AG04449 (cell line): ENCODE data around the gene CAPN13.

Experiments used
- CTCF ChIA-PET: fragments of 350-600 bp; formaldehyde crosslinking; extraction: SDS; loops from one replicate; lab custom pipeline; 2021; ENCODE audit warnings: antibody characterized with exemption; lab: Yijun Ruan, JAX
- POLR2A ChIA-PET: fragments of 400-600, 350-600 bp; formaldehyde crosslinking; extraction: SDS; loops from one replicate; lab custom pipeline; 2020; ENCODE audit warnings: antibody characterized with exemption, inconsistent platforms; lab: Yijun Ruan, JAX
- DNase-seq: peaks from one replicate; pipeline ENCODE4 v3.0.0-alpha.2; 2010; ENCODE audit warnings: low read depth, low spot score
- H3K4me3 ChIP-seq: 2 replicates; pipeline ENCODE4 v1.5.1; 2011; ENCODE audit warnings: low read depth, mild to moderate bottlenecking, control low read depth, low read length
- CTCF ChIP-seq: IDR thresholded peaks from one replicate; pipeline ENCODE4 v1.5.1; 2011; ENCODE audit warnings: mild to moderate bottlenecking, moderate library complexity, low read length, control low read depth, inconsistent platforms; ENCODE audit not compliant: insufficient read depth; ENCODE audit errors: missing control alignments

Gene CAPN13

DNA sequence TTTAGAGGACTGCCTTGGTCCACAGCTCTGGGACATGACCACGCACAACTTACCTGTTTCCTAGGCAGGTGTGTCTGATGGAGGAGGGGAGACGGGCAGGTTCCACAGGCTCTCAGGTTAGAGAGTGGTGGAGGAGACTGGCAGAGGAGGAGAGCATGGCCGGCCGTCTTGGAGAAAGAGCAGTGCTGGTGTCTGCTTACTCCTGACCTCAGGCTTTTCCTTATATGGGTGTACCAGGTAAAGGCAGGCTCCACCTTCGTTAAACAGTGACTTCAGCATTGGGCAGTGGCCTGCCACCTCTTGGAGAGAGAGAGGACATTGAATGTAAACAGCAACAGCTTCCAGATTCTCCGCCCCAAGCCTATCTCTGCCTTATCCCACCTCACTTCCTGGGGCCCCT is at the start of gene CAPN13:
Gene CAPN13, minus strand, starts transcription at position 198 of the 400 bp plus-strand sequence. CDS start 20,121 bp downstream, outside the sequence.
- no peak for DNase-seq
- H3K4me3 ChIP-seq, result no peak within 1 kb of the TSS
- POLR2A ChIA-PET, result no interaction called here
- CTCF ChIA-PET, result no interaction called here
- no peak for TF ChIP-seq CTCF

- POLR2A ChIA-PET, result no interaction called here
- TF ChIP-seq CTCF, result no peak
- no peak overlapping the region for H3K4me3 ChIP-seq
- CTCF ChIA-PET, result interaction anchor here (1.7 kb wide), 1 partner anchor 13 kb away, joined by 6 read pairs; no protein-coding TSS in a partner anchor
- DNase-seq, result no peak
Observed at GRCh38 chr2:30847841-30848240, 40.6 kb upstream of the CAPN13 start.

GRCh38 chr2:30847329-30847728 is 40.1 kb upstream of the CAPN13 start:
- no peak overlapping the region for H3K4me3 ChIP-seq
- no peak for DNase-seq
- no peak for TF ChIP-seq CTCF
- ChIA-PET CTCF (interaction anchor here (1.7 kb wide), 1 partner anchor 14 kb away, joined by 6 read pairs; no protein-coding TSS in a partner anchor), POLR2A (no interaction called here)

DNA sequence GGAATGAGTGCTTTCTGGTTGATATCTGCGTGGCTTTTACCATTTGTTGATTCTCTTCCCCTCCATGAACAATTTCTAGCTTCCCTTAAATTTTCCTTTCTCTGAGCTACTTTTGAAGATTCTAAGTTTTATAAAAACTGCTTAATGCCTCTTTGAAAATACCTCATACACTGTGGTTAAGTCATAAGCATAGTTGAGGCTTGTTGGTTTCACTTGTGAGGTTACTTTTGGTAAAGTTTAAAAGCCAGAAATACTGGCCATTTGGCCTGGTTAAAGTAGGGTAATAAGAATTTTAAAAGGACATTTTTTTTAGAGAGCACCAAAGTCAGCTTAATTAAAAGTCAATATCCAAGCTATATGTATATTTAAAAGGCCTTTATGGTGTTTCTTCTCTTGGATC is 21.3 kb upstream of the CAPN13 start:
- ChIA-PET CTCF (no interaction called here), POLR2A (no interaction called here)
- DNase-seq, result no peak
- TF ChIP-seq CTCF, result no peak
- H3K4me3 ChIP-seq, result no peak overlapping the region

DNA sequence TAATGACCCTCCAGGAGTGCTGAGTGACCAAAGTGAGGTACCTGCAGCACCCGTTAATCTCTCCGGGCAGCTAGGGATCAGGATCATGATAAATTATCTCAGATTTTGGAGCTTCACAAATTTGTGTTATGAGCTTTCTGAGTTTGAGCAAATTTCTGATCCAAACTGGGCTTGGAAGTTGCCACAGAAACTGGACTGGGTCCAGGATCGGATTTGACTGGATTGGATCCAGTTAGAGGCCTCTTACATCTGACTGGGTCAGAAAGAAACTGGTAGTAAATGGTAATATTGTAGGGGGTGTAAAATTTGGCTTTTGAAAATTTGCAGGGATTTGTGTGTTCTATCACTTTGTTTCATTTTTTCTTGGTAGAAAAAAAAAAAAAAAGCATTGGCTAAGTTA is 19.7 kb upstream of the CAPN13 start:
- POLR2A ChIA-PET, result no interaction called here
- H3K4me3 ChIP-seq, result no peak overlapping the region
- TF ChIP-seq CTCF, result no peak
- CTCF ChIA-PET, result no interaction called here
- no peak for DNase-seq

DNA sequence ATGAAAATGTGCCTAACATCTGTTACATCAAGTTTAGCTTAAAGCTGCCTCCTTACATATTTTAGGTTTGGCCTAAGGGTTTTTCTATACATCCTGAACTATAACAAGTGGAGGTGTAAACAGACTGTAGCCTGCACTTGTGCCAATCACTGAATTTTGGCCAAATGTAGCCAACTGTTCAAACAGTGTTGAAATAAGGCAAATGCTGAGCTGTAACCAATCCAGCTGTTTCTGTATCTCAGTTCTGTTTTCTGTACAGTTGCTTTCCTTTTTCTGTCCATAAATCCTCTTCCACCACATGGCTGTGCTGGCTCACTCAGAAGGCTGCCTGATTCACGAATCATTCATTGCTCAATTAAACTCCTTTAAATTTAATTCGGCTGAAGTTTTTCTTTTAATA is 19.2 kb upstream of the CAPN13 start:
- ChIA-PET CTCF (no interaction called here), POLR2A (no interaction called here)
- no peak for TF ChIP-seq CTCF
- no peak for DNase-seq
- no peak overlapping the region for H3K4me3 ChIP-seq
